Neural cell (in vitro differentiated cells): ENCODE results near the gene CD40. TPM values are rescaled to one million over a fixed set of nuclear protein-coding genes. Genes with fewer than 3 reads are reported as not detected.

ENCODE experiments used
- H2AFZ ChIP-seq: fragments of 200-600, 300-800 bp; sonication (generic), shearing (Covaris generic); 2 replicates; pipeline ENCODE4 v1.6.0; 2014; ENCODE audit warnings: low read depth, mild to moderate bottlenecking, antibody characterized with exemption, low read length, moderate library complexity
- H3F3A ChIP-seq: fragments of 200-600 bp; shearing (Covaris generic); 2 replicates; pipeline ENCODE4 v1.6.1; 2016; ENCODE audit warnings: mild to moderate bottlenecking, moderate library complexity, mixed read lengths, antibody characterized with exemption, low read length; ENCODE audit not compliant: insufficient read depth, poor library complexity, severe bottlenecking
- H3K27ac ChIP-seq: fragments of 200-600, 300-800 bp; sonication (generic), shearing (Covaris generic); 2 replicates; pipeline ENCODE4 v1.5.1; 2014; ENCODE audit warnings: mild to moderate bottlenecking, low read length, moderate library complexity
- H3K27me3 ChIP-seq: fragments of 300-800, 200-600 bp; sonication (generic), shearing (Covaris generic); 2 replicates; pipeline ENCODE4 v1.6.0; 2014; ENCODE audit warnings: mild to moderate bottlenecking, low read depth, low read length, moderate library complexity; ENCODE audit not compliant: insufficient read depth
- H3K36me3 ChIP-seq: fragments of 300-800, 200-600 bp; sonication (generic), shearing (Covaris generic); 2 replicates; pipeline ENCODE4 v1.5.1; 2014; ENCODE audit warnings: mild to moderate bottlenecking, antibody characterized with exemption, low read length, moderate library complexity; ENCODE audit not compliant: insufficient read depth
- H3K4me2 ChIP-seq: fragments of 300-800, 200-600 bp; sonication (generic), shearing (Covaris generic); 2 replicates; pipeline ENCODE4 v1.6.0; 2014; ENCODE audit warnings: mild to moderate bottlenecking, low read length
- H3K4me3 ChIP-seq: fragments of 300-800, 200-600 bp; sonication (generic), shearing (Covaris generic); 2 replicates; pipeline ENCODE4 v1.5.1; 2014; ENCODE audit warnings: mild to moderate bottlenecking, low read length, moderate library complexity
- H3K79me2 ChIP-seq: fragments of 200-600 bp; shearing (Covaris generic); replicated peaks from 2 replicates; pipeline ENCODE4 v1.6.0; 2014; ENCODE audit warnings: mild to moderate bottlenecking, low read length, moderate library complexity; ENCODE audit not compliant: insufficient read depth
- H3K9ac ChIP-seq: fragments of 300-800, 200-600 bp; sonication (generic), shearing (Covaris generic); 2 replicates; pipeline ENCODE4 v1.6.1; 2016; ENCODE audit warnings: mild to moderate bottlenecking, low read length, mixed read lengths
- H3K9me2 ChIP-seq: fragments of 200-600 bp; shearing (Covaris generic); 2 replicates; pipeline ENCODE4 v1.6.1; 2016; ENCODE audit warnings: mild to moderate bottlenecking, low read length, mixed read lengths; ENCODE audit not compliant: insufficient read depth
- H3K9me3 ChIP-seq: fragments of 200-600, 300-800 bp; sonication (generic), shearing (Covaris generic); 2 replicates; pipeline ENCODE4 v1.6.1; 2016; ENCODE audit warnings: mild to moderate bottlenecking, mixed run types, low read length, moderate library complexity, mixed read lengths
- H4K20me1 ChIP-seq: fragments of 200-600 bp; shearing (Covaris generic); 2 replicates; pipeline ENCODE4 v1.6.1; 2016; ENCODE audit warnings: mild to moderate bottlenecking, mixed run types; ENCODE audit not compliant: insufficient read depth
- CTCF ChIP-seq: fragments of 450-650 bp; IDR thresholded peaks from 2 replicates; pipeline ENCODE4 v1.5.1; 2014; ENCODE audit warnings: antibody characterized with exemption, mild to moderate bottlenecking, moderate library complexity; ENCODE audit not compliant: poor library complexity, severe bottlenecking
- EP300 ChIP-seq: fragments of 450-650 bp; conservative IDR thresholded peaks from 2 replicates; pipeline ENCODE4 v1.6.1; 2014; ENCODE audit warnings: antibody characterized with exemption, mild to moderate bottlenecking, moderate library complexity; ENCODE audit not compliant: poor library complexity, severe bottlenecking
- EZH2 ChIP-seq: fragments of 200-600, 300-800 bp; shearing (Covaris generic), sonication (generic); IDR thresholded peaks from 2 replicates; pipeline ENCODE4 v1.6.1; 2014; ENCODE audit warnings: antibody characterized with exemption, low read length, borderline replicate concordance, mild to moderate bottlenecking; ENCODE audit not compliant: insufficient read depth, poor library complexity, severe bottlenecking
- MXI1 ChIP-seq: fragments of 450-650 bp; conservative IDR thresholded peaks from 2 replicates; pipeline ENCODE4 v1.6.1; 2014; ENCODE audit warnings: antibody characterized with exemption, mild to moderate bottlenecking; ENCODE audit not compliant: poor library complexity, severe bottlenecking
- POLR2AphosphoS5 ChIP-seq: IDR thresholded peaks from 2 replicates; pipeline ENCODE4 v1.6.1; 2012
- RAD21 ChIP-seq: fragments of 450-650 bp; conservative IDR thresholded peaks from 2 replicates; pipeline ENCODE4 v1.6.1; 2014; ENCODE audit warnings: antibody characterized with exemption, mild to moderate bottlenecking, moderate library complexity
- REST ChIP-seq: IDR thresholded peaks from 2 replicates; pipeline ENCODE4 v1.6.1; 2012; ENCODE audit warnings: borderline replicate concordance
- SMC3 ChIP-seq: fragments of 450-650 bp; conservative IDR thresholded peaks from 2 replicates; pipeline ENCODE4 v1.6.1; 2014; ENCODE audit warnings: antibody characterized with exemption, mild to moderate bottlenecking, moderate library complexity; ENCODE audit not compliant: poor library complexity
- TAF1 ChIP-seq: IDR thresholded peaks from 2 replicates; pipeline ENCODE4 v1.6.1; 2012; ENCODE audit warnings: low read depth
- polyA plus RNA-seq: library from polyadenylated mRNA; depleted of rRNA; stranded (reverse); fragments of >200 nt; gene quantifications from 2 replicates; pipeline ENCODE4 v1.2.3, GENCODE V29; 2014

Gene CD40
- polyA plus RNA-seq, 1 donor from 2014 or later: not detected

- H3K9me2 ChIP-seq: no peaks in the 10 kb centered on the region
- H2AFZ ChIP-seq: no peak overlapping the region
- H3K4me2 ChIP-seq: no peak overlapping the region
- no peak overlapping the region for H3K4me3 ChIP-seq
- no peak overlapping the region for H3K9ac ChIP-seq
- no peaks in the 10 kb centered on the region for H3K9me3 ChIP-seq
- TF ChIP-seq EZH2: no peak
- TF ChIP-seq RAD21: no peak
- no peak for TF ChIP-seq EP300
- no peak for TF ChIP-seq CTCF
- no peak for TF ChIP-seq SMC3
- TF ChIP-seq REST: no peak
- TF ChIP-seq TAF1: no peak
- TF ChIP-seq POLR2AphosphoS5: no peak
- no peak for TF ChIP-seq MXI1
- H3K36me3 ChIP-seq: no peaks in the 10 kb centered on the region
- peaks cover 9% of the 10 kb centered on the region for H4K20me1 ChIP-seq
- H3K27ac ChIP-seq: no peak overlapping the region
- H3K79me2 ChIP-seq: peaks cover 64% of the 10 kb centered on the region
- H3F3A ChIP-seq: no peaks in the 10 kb centered on the region
- no peaks in the 10 kb centered on the region for H3K27me3 ChIP-seq
Measured at GRCh38 chr20:46078954-46079353, 39.2 kb upstream of the CD40 start.

GRCh38 chr20:46081074-46081473 is 37.0 kb upstream of the CD40 start:
- Histone ChIP-seq H4K20me1 (peaks cover 25% of the 10 kb centered on the region), H3K79me2 (peaks cover 81% of the 10 kb centered on the region), H3K9me2 (no peaks in the 10 kb centered on the region), H2AFZ (no peak overlapping the region), H3K4me3 (no peak overlapping the region), H3K4me2 (no peak overlapping the region), H3K36me3 (no peaks in the 10 kb centered on the region), H3K27me3 (no peaks in the 10 kb centered on the region), H3K27ac (no peak overlapping the region), H3F3A (no peaks in the 10 kb centered on the region), H3K9ac (no peak overlapping the region), H3K9me3 (no peaks in the 10 kb centered on the region)
- no peak for TF ChIP-seq CTCF
- TF ChIP-seq EZH2: no peak
- TF ChIP-seq TAF1: no peak
- TF ChIP-seq SMC3: no peak
- TF ChIP-seq MXI1: no peak
- no peak for TF ChIP-seq RAD21
- no peak for TF ChIP-seq POLR2AphosphoS5
- TF ChIP-seq EP300: no peak
- no peak for TF ChIP-seq REST
